SK-N-MC (cell line): ENCODE data around the gene TNKS1BP1.

Experiments used
- EZH2 ChIP-seq: fragments of 200-600 bp; sonication (generic); IDR thresholded peaks from one replicate; pipeline ENCODE4 v1.6.1; 2017; ENCODE audit warnings: antibody characterized with exemption
- FOXP2 ChIP-seq: optimal IDR thresholded peaks from 2 replicates; pipeline ENCODE3; 2011; ENCODE audit warnings: mild to moderate bottlenecking, moderate library complexity; ENCODE audit not compliant: insufficient read depth; ENCODE audit errors: extremely low read length, control extremely low read depth
- POLR2AphosphoS5 ChIP-seq: IDR thresholded peaks from 2 replicates; pipeline ENCODE4 v1.6.1; 2012; ENCODE audit warnings: mild to moderate bottlenecking, low read depth, low read length, borderline replicate concordance

GRCh38 chr11:57321388-57322255 lies 3.1 kb downstream of the TNKS1BP1 start:
- TF ChIP-seq EZH2 (no peak), POLR2AphosphoS5 (no peak), FOXP2 (no peak)
